ENCODE data around the gene VPS39.

Gene VPS39

DNA sequence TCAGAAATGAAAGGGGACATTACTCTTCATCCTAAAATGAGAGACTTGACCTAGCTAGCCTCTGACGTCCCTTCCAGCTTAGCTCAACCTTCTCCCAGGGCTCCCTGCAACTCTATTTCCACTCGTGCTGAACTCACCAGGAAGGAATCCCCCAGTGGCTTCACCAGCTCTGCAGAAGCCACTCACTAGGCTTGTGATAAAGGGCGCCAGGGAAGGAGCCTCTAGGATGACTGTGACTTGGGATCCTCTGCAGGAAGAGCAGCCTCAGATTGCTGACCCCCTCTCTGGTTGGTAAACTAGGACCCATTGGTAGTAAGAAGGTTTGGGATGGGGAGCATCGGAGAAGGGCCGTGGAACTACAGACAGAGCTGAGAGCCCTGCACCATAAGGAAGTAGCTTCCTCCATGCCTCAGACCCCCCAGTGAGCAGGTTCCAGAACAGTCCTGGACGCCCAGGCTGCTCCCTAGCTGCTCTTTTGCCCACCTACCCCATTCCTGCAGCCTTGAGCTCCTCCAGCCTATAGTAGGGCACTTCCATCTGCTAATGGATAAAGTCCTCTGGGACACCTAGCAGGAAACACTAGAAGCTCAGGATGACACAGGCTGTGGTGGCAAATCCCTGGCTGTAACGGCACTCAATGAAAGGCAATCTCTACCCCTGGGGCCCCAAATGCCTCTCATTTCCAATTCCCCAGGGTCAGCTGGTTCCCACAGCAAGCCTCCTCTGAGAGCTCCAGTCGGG lies 77.7 kb downstream of the VPS39 start:
- no peak overlapping the region for H3K4me3 ChIP-seq (ENCODE audit: low read length)
- TF ChIP-seq, protein P1, sequence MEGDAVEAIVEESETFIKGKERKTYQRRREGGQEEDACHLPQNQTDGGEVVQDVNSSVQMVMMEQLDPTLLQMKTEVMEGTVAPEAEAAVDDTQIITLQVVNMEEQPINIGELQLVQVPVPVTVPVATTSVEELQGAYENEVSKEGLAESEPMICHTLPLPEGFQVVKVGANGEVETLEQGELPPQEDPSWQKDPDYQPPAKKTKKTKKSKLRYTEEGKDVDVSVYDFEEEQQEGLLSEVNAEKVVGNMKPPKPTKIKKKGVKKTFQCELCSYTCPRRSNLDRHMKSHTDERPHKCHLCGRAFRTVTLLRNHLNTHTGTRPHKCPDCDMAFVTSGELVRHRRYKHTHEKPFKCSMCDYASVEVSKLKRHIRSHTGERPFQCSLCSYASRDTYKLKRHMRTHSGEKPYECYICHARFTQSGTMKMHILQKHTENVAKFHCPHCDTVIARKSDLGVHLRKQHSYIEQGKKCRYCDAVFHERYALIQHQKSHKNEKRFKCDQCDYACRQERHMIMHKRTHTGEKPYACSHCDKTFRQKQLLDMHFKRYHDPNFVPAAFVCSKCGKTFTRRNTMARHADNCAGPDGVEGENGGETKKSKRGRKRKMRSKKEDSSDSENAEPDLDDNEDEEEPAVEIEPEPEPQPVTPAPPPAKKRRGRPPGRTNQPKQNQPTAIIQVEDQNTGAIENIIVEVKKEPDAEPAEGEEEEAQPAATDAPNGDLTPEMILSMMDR (conservative IDR thresholded peaks at IDR 0.05; ENCODE audit: low read depth, low read length) = no peak
- DNase-seq (ENCODE audit: low read depth) = no peak

DNA sequence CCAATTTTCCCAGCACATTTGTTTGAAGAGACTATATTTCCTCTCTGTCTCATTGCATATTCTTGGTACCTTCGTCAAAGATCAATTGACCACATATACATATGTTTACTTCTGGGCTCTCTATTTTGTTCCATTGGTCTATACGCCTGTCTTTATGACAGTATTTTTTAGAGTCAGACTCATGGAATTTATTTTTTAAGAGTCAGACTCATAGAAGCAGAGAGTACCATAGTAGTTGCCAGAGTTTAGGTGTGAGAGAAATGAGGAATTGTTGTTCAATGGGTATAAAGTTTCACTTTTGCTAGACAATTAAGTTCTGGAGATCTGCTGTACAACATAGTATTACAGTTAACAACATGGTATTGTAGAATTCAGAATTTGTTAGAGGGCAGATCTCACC lies 78.7 kb downstream of the VPS39 start:
- TF ChIP-seq, protein P1 (conservative IDR thresholded peaks at IDR 0.05; ENCODE audit: low read depth, low read length) = no peak
- no peak for DNase-seq (ENCODE audit: low read depth)
- H3K4me3 ChIP-seq (ENCODE audit: low read length) = no peak overlapping the region

DNA sequence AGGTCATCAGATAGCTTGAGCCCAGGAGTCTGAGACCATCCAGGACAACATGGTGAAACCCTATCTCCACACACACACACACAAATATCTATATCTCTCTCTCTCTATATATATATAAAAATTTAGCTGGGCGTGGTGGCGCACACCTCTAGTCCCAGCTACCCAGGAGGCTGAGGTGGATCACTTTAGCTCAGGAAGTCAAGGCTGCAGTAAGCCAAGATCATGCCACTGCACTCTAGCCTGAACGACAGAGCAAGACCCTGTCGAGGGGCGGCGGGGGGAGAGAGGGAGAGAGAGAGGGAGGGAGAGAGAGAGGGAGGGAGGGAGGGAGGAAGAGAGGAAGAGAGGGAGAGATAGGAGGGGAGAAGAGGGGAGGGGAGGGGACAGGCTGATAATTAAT lies 79.6 kb downstream of the VPS39 start:
- TF ChIP-seq, protein P1 (conservative IDR thresholded peaks at IDR 0.05; ENCODE audit: low read depth, low read length) = no peak
- H3K4me3 ChIP-seq (ENCODE audit: low read length) = no peak overlapping the region
- no peak for DNase-seq (ENCODE audit: low read depth)

DNA sequence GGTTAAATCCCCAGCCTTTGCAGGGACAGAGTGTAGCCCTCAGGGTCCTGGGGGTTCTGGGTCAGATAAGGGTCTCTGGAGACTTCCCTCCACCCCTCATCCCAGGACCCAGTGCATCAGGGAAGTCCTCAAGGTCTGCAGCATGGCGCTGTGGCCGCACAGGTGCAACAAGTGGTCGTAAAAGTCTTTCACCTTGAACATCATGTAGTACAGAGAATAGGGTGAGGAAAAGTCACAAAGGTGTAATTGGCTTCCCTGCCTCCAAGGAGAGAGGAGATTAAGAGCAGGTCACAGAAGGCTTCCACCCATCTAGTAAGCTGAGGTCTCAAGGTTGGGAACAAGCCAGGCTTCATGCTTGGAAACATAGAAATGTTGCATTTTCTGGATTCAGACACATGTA lies 84.6 kb downstream of the VPS39 start:
- TF ChIP-seq, protein P1 (conservative IDR thresholded peaks at IDR 0.05; ENCODE audit: low read depth, low read length) = no peak
- DNase-seq (ENCODE audit: low read depth) = no peak
- no peak overlapping the region for H3K4me3 ChIP-seq (ENCODE audit: low read length)

DNA sequence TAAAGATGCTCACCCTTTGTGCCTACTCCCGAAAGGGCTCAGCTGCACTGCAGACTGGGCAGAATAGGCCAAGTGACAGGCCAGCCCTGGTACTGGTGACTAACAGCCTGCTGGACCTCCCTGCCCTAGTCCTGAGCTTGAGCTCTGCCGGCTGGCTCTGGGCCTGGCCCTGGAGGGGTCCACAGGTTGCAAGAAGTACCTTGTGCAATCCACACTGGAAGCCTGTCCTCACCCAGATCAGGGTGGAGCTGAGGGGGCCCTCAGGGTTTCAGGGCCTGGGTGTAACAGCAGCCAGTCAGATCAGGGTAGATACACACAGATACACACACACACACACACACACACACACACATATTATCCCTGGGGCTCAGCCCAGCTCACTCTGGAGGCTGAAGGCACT lies 86.4 kb downstream of the VPS39 start:
- H3K4me3 ChIP-seq (ENCODE audit: low read length) = no peak overlapping the region

DNA sequence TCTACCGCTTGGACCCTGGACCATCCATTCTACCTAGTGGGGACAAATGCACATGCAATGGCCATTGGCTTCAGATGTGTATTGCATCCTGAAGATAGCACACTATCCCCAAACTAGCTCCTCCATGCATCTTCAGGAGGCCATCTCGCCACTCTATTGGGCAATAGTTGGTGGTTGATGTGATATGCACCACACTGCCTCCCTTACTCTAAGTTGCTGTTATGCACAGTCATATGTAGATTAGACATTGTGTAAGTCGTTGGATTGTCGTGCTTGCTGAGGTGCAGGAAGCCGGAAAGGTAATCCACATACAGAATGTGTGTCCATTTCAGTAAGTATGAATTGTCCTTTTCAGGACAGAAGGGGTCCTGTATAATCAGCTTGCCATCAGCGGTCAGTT lies 87.1 kb downstream of the VPS39 start:
- no peak for DNase-seq (ENCODE audit: low read depth)
- H3K4me3 ChIP-seq (ENCODE audit: low read length) = no peak overlapping the region
- TF ChIP-seq, protein P1 (conservative IDR thresholded peaks at IDR 0.05; ENCODE audit: low read depth, low read length) = no peak

More for the DNA sequence above, 86.4 kb downstream of the VPS39 start:
- DNase-seq (ENCODE audit: low read depth) = no peak
- TF ChIP-seq, protein P1 (conservative IDR thresholded peaks at IDR 0.05; ENCODE audit: low read depth, low read length) = no peak

DNA sequence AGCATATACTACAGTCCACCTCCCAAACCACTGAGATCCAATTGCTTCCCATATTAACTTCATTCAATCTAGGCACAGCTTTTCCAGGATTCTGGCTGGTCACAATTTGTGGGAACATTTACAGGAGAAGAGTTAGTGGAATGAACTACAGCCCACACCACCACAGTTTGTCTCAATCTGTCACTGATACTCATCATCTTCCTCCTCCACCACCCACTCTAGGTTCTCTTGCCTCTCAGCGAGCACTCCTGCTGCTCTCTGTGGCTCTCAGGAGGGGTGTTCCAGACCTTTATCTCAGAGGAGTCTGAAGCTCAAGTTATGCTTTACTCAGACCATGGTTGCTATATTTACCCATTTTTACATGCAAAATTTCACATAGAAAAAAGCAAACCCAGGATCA lies 87.8 kb downstream of the VPS39 start:
- TF ChIP-seq, protein P1 (conservative IDR thresholded peaks at IDR 0.05; ENCODE audit: low read depth, low read length) = no peak
- H3K4me3 ChIP-seq (ENCODE audit: low read length) = no peak overlapping the region
- DNase-seq (ENCODE audit: low read depth) = no peak

Data from retinal pigment epithelial cell (primary cell).